Bronchial epithelial cell (primary cell): ENCODE results near the gene LOXHD1. TPM values are rescaled to one million over a fixed set of nuclear protein-coding genes. Genes with fewer than 3 reads are reported as not detected.

ENCODE experiments used
- DNase-seq: peaks from one replicate; pipeline ENCODE4 v3.0.0-alpha.2; 2010; ENCODE audit warnings: low read depth
- FAIRE-seq: peaks from 2 replicates; lab custom pipeline; 2011; peaks lifted over from hg19 to GRCh38; lab: Jason Lieb, UNC
- H3K27me3 ChIP-seq: 2 replicates; pipeline ENCODE4 v1.5.1; 2011; ENCODE audit warnings: low read length; ENCODE audit not compliant: control insufficient read depth, insufficient read depth
- H3K36me3 ChIP-seq: 2 replicates; pipeline ENCODE4 v1.5.1; 2011; ENCODE audit warnings: low read length; ENCODE audit not compliant: control insufficient read depth, insufficient read depth
- H3K4me3 ChIP-seq: 2 replicates; pipeline ENCODE4 v1.5.1; 2011; ENCODE audit warnings: mild to moderate bottlenecking, low read depth, low read length, control low read depth
- CTCF ChIP-seq: IDR thresholded peaks from 2 replicates; pipeline ENCODE4 v1.5.1; 2011; ENCODE audit warnings: mild to moderate bottlenecking, moderate library complexity, low read length, control low read depth, inconsistent platforms; ENCODE audit not compliant: insufficient read depth, severe bottlenecking
- total RNA-seq: library from RNA; depleted of rRNA; stranded (reverse); fragments of >200 nt; gene quantifications from 2 replicates; pipeline ENCODE4 v1.2.1, GENCODE V29; 2014

Gene LOXHD1
- total RNA-seq, 1 donor from 2014 or later: not detected

GRCh38 chr18:46481847-46482245 lies 175.2 kb downstream of the LOXHD1 start:
- H3K4me3 ChIP-seq: no peak overlapping the region
- no peak for TF ChIP-seq CTCF
- peak; percentile 47 for FAIRE-seq
- peak; percentile 79 for DNase-seq
- H3K27me3 ChIP-seq: peaks cover 7% of the 10 kb centered on the region
- H3K36me3 ChIP-seq: no peaks in the 10 kb centered on the region

- TF ChIP-seq CTCF: peak; percentile 58
- Histone ChIP-seq H3K27me3 (peaks cover 10% of the 10 kb centered on the region), H3K4me3 (no peak overlapping the region), H3K36me3 (no peaks in the 10 kb centered on the region)
- no peak for FAIRE-seq
- DNase-seq: peak; percentile 28
Measured at GRCh38 chr18:46481048-46481846, 175.8 kb downstream of the LOXHD1 start.

- H3K4me3 ChIP-seq: no peak overlapping the region
- FAIRE-seq (no peak), DNase-seq (no peak)
- no peak for TF ChIP-seq CTCF
- no peaks in the 10 kb centered on the region for H3K36me3 ChIP-seq
- H3K27me3 ChIP-seq: peaks cover 11% of the 10 kb centered on the region
Measured at GRCh38 chr18:46480226-46480625, 176.8 kb downstream of the LOXHD1 start.

- FAIRE-seq: no peak
- Histone ChIP-seq H3K36me3 (no peaks in the 10 kb centered on the region), H3K27me3 (peaks cover 11% of the 10 kb centered on the region), H3K4me3 (no peak overlapping the region)
- no peak for TF ChIP-seq CTCF
- peak; percentile 50 for DNase-seq
Measured at GRCh38 chr18:46478796-46479195, 178.2 kb downstream of the LOXHD1 start.

- Histone ChIP-seq H3K27me3 (peaks cover 11% of the 10 kb centered on the region), H3K4me3 (no peak overlapping the region), H3K36me3 (no peaks in the 10 kb centered on the region)
- FAIRE-seq (no peak), DNase-seq (no peak)
- no peak for TF ChIP-seq CTCF
Measured at GRCh38 chr18:46477425-46478011, 179.5 kb downstream of the LOXHD1 start.
